SK-N-SH (cell line): Measurements from ENCODE around the gene MALAT1. TPM values are rescaled to one million over a fixed set of nuclear protein-coding genes. Genes with fewer than 3 reads are reported as not detected.

Experiments used
- CTCF ChIA-PET: fragments of 300-600, 350-600 bp; formaldehyde crosslinking; extraction: SDS; loops from one replicate; lab custom pipeline; 2021; lab: Yijun Ruan, JAX
- POLR2A ChIA-PET: fragments of 350-600 bp; sonication (Branson Sonifier 250); formaldehyde crosslinking; extraction: SDS; loops from one replicate; lab custom pipeline; 2020; ENCODE audit warnings: antibody characterized with exemption, inconsistent platforms; lab: Yijun Ruan, JAX
- DNase-seq: peaks from one replicate; pipeline ENCODE4 v3.0.0; 2012
- H2AFZ ChIP-seq: fragments of 200-600 bp; sonication (generic); 2 replicates; pipeline ENCODE4 v1.8.1; 2016; ENCODE audit warnings: antibody characterized with exemption, mild to moderate bottlenecking, low read depth
- H3F3A ChIP-seq: fragments of 200-600 bp; sonication (generic); replicated peaks from 2 replicates; pipeline ENCODE3; 2016; ENCODE audit warnings: antibody characterized with exemption, mild to moderate bottlenecking; ENCODE audit not compliant: insufficient read depth
- H3K27ac ChIP-seq, 2 experiments: fragments of 200-500 bp in 1 of 2; fragments of 200-600 bp in 1 of 2; sonication (Bioruptor generic) in 1 of 2; sonication (generic), shearing (Covaris generic) in 1 of 2; 2 replicates each; pipeline versions ENCODE4 v1.5.1 to v1.6.1; 2014 to 2016; ENCODE audit warnings: low read depth in 2 of 2, inconsistent platforms in 1 of 2, low read length in 1 of 2, mild to moderate bottlenecking in 1 of 2, mixed read lengths in 1 of 2
- H3K27me3 ChIP-seq: fragments of 200-600 bp; sonication (generic), shearing (Covaris generic); 2 replicates; pipeline ENCODE4 v1.6.1; 2016; ENCODE audit warnings: mixed run types; ENCODE audit not compliant: insufficient read depth
- H3K36me3 ChIP-seq, 2 experiments: fragments of 200-500 bp in 1 of 2; fragments of 200-600 bp in 1 of 2; sonication (Bioruptor generic) in 1 of 2; sonication (generic) in 1 of 2; replicated peaks in 1 of 2; 2 replicates each; pipeline versions ENCODE3 to v1.5.1; 2014 to 2016; ENCODE audit warnings: low read length in 1 of 2, mild to moderate bottlenecking in 1 of 2; ENCODE audit not compliant: insufficient read depth in 2 of 2, control insufficient read depth in 1 of 2
- H3K4me1 ChIP-seq, 2 experiments: fragments of 200-500 bp in 1 of 2; fragments of 200-600 bp in 1 of 2; sonication (Bioruptor generic) in 1 of 2; sonication (generic), shearing (Covaris generic) in 1 of 2; 2 replicates each; pipeline versions ENCODE4 v1.5.1 to v1.6.1; 2014 to 2016; ENCODE audit warnings: low read depth in 1 of 2, low read length in 1 of 2, mixed run types in 1 of 2; ENCODE audit not compliant: insufficient read depth in 2 of 2, control insufficient read depth in 1 of 2
- H3K4me2 ChIP-seq: fragments of 200-600 bp; sonication (generic), shearing (Covaris generic); 2 replicates; pipeline ENCODE4 v1.6.1; 2017; ENCODE audit warnings: mixed run types
- H3K4me3 ChIP-seq, 2 experiments: fragments of 200-500 bp in 1 of 2; fragments of 200-600 bp in 1 of 2; sonication (Bioruptor generic) in 1 of 2; sonication (generic), shearing (Covaris generic) in 1 of 2; 2 replicates each; pipeline versions ENCODE4 v1.5.1 to v1.8.1; 2014 to 2016; ENCODE audit warnings: low read depth in 2 of 2, inconsistent platforms in 1 of 2, low read length in 1 of 2, mild to moderate bottlenecking in 1 of 2, mixed read lengths in 1 of 2, moderate library complexity in 1 of 2
- H3K79me2 ChIP-seq: fragments of 200-600 bp; sonication (generic); 2 replicates; pipeline ENCODE4 v1.8.1; 2017; ENCODE audit warnings: mild to moderate bottlenecking; ENCODE audit not compliant: insufficient read depth
- H3K9ac ChIP-seq: fragments of 200-600 bp; sonication (generic); 2 replicates; pipeline ENCODE4 v1.6.1; 2017; ENCODE audit warnings: mixed run types
- H3K9me2 ChIP-seq: fragments of 200-600 bp; sonication (generic); 2 replicates; pipeline ENCODE4 v1.6.1; 2017; ENCODE audit warnings: mixed run types
- H3K9me3 ChIP-seq: fragments of 200-600 bp; sonication (generic); 2 replicates; pipeline ENCODE4 v1.6.1; 2017; ENCODE audit warnings: mixed run types, mild to moderate bottlenecking, moderate library complexity
- H4K20me1 ChIP-seq: fragments of 200-600 bp; sonication (generic); 2 replicates; pipeline ENCODE4 v1.6.1; 2017; ENCODE audit warnings: mild to moderate bottlenecking, mixed run types; ENCODE audit not compliant: insufficient read depth
- CHD2 ChIP-seq: fragments of 150-350 bp; IDR thresholded peaks from 2 replicates; pipeline ENCODE4 v1.6.1; 2018; ENCODE audit warnings: low read length; ENCODE audit not compliant: partially characterized antibody
- EP300 ChIP-seq, 2 experiments: IDR thresholded peaks; 2 replicates each; pipeline versions ENCODE4 v1.4.0 to v1.6.1; 2012; ENCODE audit warnings: borderline replicate concordance in 1 of 2, low read depth in 1 of 2, low read length in 1 of 2
- FOXM1 ChIP-seq: IDR thresholded peaks from 2 replicates; pipeline ENCODE4 v1.4.0; 2012; ENCODE audit warnings: low read depth, mild to moderate bottlenecking
- GABPA ChIP-seq: IDR thresholded peaks from 2 replicates; pipeline ENCODE4 v1.4.0; 2012; ENCODE audit warnings: low read depth, mild to moderate bottlenecking
- GATA2 ChIP-seq: sonication (generic); formaldehyde crosslinking; IDR thresholded peaks from 2 replicates; pipeline ENCODE4 v1.5.0; 2020; ENCODE audit warnings: mild to moderate bottlenecking, missing genetic modification reagents
- IRF3 ChIP-seq: fragments of 150-350 bp; IDR thresholded peaks from 2 replicates; pipeline ENCODE4 v1.6.1; 2016; ENCODE audit warnings: mild to moderate bottlenecking, low read depth, low read length
- JUND ChIP-seq: IDR thresholded peaks from 2 replicates; pipeline ENCODE4 v1.4.0; 2012
- MEF2A ChIP-seq: IDR thresholded peaks from 2 replicates; pipeline ENCODE4 v1.4.0; 2012; ENCODE audit warnings: low read depth, borderline replicate concordance
- PBX3 ChIP-seq: IDR thresholded peaks from 2 replicates; pipeline ENCODE4; 2012
- POLR2AphosphoS5 ChIP-seq: IDR thresholded peaks from 2 replicates; pipeline ENCODE4 v1.6.1; 2012; ENCODE audit warnings: low read depth, low read length
- REST ChIP-seq: IDR thresholded peaks from 2 replicates; pipeline ENCODE4 v1.6.1; 2012; ENCODE audit warnings: mild to moderate bottlenecking, low read depth, low read length, moderate library complexity
- SIN3A ChIP-seq: IDR thresholded peaks from 2 replicates; pipeline ENCODE4 v1.6.1; 2012; ENCODE audit warnings: low read depth, mild to moderate bottlenecking, low read length, moderate library complexity, borderline replicate concordance
- TAF1 ChIP-seq: IDR thresholded peaks from 2 replicates; pipeline ENCODE4 v1.6.1; 2012; ENCODE audit warnings: low read depth, mild to moderate bottlenecking, low read length, moderate library complexity, borderline replicate concordance
- USF1 ChIP-seq: IDR thresholded peaks from 2 replicates; pipeline ENCODE4 v1.4.0; 2012; ENCODE audit warnings: low read depth, borderline replicate concordance
- WGBS: methylation state at CpG from one replicate; pipeline ENCODE4 v1.1.6; 2017; ENCODE audit warnings: low lambda C conversion rate; 5-methylcytosine and 5-hydroxymethylcytosine counted together
- polyA plus RNA-seq, 3 experiments: library from polyadenylated mRNA; depleted of rRNA; stranded (reverse); fragments of >200 nt; gene quantifications; 2 replicates each; pipeline ENCODE4 v1.2.3, GENCODE V29; 2012

The MALAT1 gene
- polyA plus RNA-seq, 1 of the 3 experiments (the other 2 are of a cell fraction): 285 TPM

GRCh38 chr11:65500387-65501185 is 1.7 kb downstream of the MALAT1 start (continued):
- no peak for TF ChIP-seq USF1
- TF ChIP-seq POLR2AphosphoS5: peak; percentile 89

- Histone ChIP-seq H3K4me3 (peak overlapping the region; percentile 84 to 87), H3K36me3 (peaks cover 60 to 71% of the 10 kb centered on the region in 2 experiments), H3K9me2 (no peaks in the 10 kb centered on the region), H3K4me2 (peak overlapping the region; percentile 87), H3K4me1 (peaks cover 7 to 18% of the 10 kb centered on the region in 2 experiments; a peak in 2 of 4 replicates), H4K20me1 (peaks cover 72% of the 10 kb centered on the region), H3K27ac (peak overlapping the region; percentile 99 to 100), H3K9ac (peak overlapping the region; percentile 100), H3K9me3 (no peaks in the 10 kb centered on the region), H3K27me3 (no peaks in the 10 kb centered on the region), H2AFZ (no peak overlapping the region), H3K79me2 (peaks cover 95% of the 10 kb centered on the region), H3F3A (peaks cover 82% of the 10 kb centered on the region)
- no peak for DNase-seq
- POLR2A ChIA-PET: interaction anchor here (1.0 to 26.8 kb wide), 5 partner anchors 13 to 239 kb away, joined by 3 to 1027 read pairs (median 283); partner anchors contain the start of genes NEAT1 and POLA2
- TF ChIP-seq SIN3A (0 out of 2 replicates have a peak, but pooled peaks have one; percentile 11), FOXM1 (no peak), EP300 (IDR thresholded peaks at IDR 0.05; ENCODE audit: borderline replicate concordance in 1 of 2, low read depth in 1 of 2, low read length in 1 of 2) (no peak), TAF1 (0 out of 2 replicates have a peak, but pooled peaks have one; percentile 42)
- CTCF ChIA-PET: interaction anchor here (0.7 to 5.8 kb wide), 5 partner anchors 8 to 29 kb away, joined by 4 to 59 read pairs (median 8); no protein-coding TSS in a partner anchor
- WGBS: 0% methylated on average over 2 of the region's 2 CpGs
Measured at GRCh38 chr11:65501186-65501471, 2.3 kb downstream of the MALAT1 start.

- ChIA-PET POLR2A (interaction anchor here (0.6 to 26.8 kb wide), 9 partner anchors 14 to 240 kb away, joined by 3 to 1027 read pairs (median 3); partner anchors contain the start of genes DPF2, NEAT1, PCNX3 and POLA2), CTCF (interaction anchor here (0.7 to 5.8 kb wide), 15 partner anchors 7 to 187 kb away, joined by 3 to 59 read pairs (median 5); partner anchors contain the start of gene DPF2)
- Histone ChIP-seq H3K4me2 (peak overlapping the region; percentile 87), H3K9ac (peak overlapping the region; percentile 100), H3K27ac (peak overlapping the region; percentile 99 to 100), H2AFZ (no peak overlapping the region), H3K36me3 (peaks cover 66 to 76% of the 10 kb centered on the region in 2 experiments), H3F3A (peaks cover 82% of the 10 kb centered on the region), H3K27me3 (no peaks in the 10 kb centered on the region), H3K9me3 (no peaks in the 10 kb centered on the region), H4K20me1 (peaks cover 77% of the 10 kb centered on the region), H3K79me2 (peaks cover 95% of the 10 kb centered on the region), H3K4me1 (peaks cover 4 to 19% of the 10 kb centered on the region in 2 experiments; a peak in 2 of 4 replicates), H3K4me3 (peak overlapping the region; percentile 84 to 87), H3K9me2 (no peaks in the 10 kb centered on the region)
- DNase-seq: no peak
- WGBS: 1% methylated on average over 3 of the region's 3 CpGs
- TF ChIP-seq GABPA (0 out of 2 replicates have a peak, but pooled peaks have one; percentile 8), IRF3 (no peak; the same call in 1 of the 2 replicates), JUND (peak; percentile 20), MEF2A (0 out of 2 replicates have a peak, but pooled peaks have one; percentile 27), GATA2 (CRISPR knock-in tag) (no peak), SIN3A (peak; percentile 46; the same call in 1 of the 2 replicates), TAF1 (peak; percentile 5; the same call in 1 of the 2 replicates), POLR2AphosphoS5 (peak; percentile 72), REST (peak; percentile 23), CHD2 (no peak), PBX3 (no peak; the same call in none of the 2 replicates)
Measured at GRCh38 chr11:65501472-65502273, 2.8 kb downstream of the MALAT1 start.
